Smooth muscle cell of bladder (primary cell): Measurements from ENCODE around the gene RNF148. TPM values are rescaled to one million over a fixed set of nuclear protein-coding genes. Genes with fewer than 3 reads are reported as not detected.

Experiments
- total RNA-seq: library from RNA; depleted of rRNA; stranded (reverse); fragments of >200 nt; gene quantifications from 2 replicates; pipeline ENCODE4 v1.2.3, GENCODE V29; 2014

Gene RNF148
- total RNA-seq: 0.28 and 0.74 TPM in 2 replicates

GRCh38 chr7:122702872-122703510 lies at the start of gene RNF148:
TSS of gene RNF148 (minus strand) at chr7:122702922. CDS start at chr7:122702750, 172 bp downstream.

GRCh38 chr7:122699017-122699416 lies 3.7 kb downstream of the RNF148 start, which contains the start of gene RNF133:
TSS of gene RNF133 (minus strand) at chr7:122699117. CDS start at chr7:122698918, 199 bp downstream.

Other genes starting within 250 kb of the RNF148 start
- 0.14 and 0.18 TPM in 2 replicates for gene RNF133, start 3.8 kb downstream of the RNF148 start, total RNA-seq
- 16.4 and 32.4 TPM in 2 replicates for gene CADPS2, start 183.5 kb upstream of the RNF148 start, total RNA-seq